Measurements from ENCODE around the gene GLB1L2.
A peak's percentile ranks its signal among the peaks of the same experiment; 100 is the strongest.

Gene GLB1L2

GRCh38 chr11:134360050-134360835 lies 28.5 kb downstream of the GLB1L2 start:
- Histone ChIP-seq H3K27me3 (ENCODE audit: low read depth, low read length) (peaks cover 13% of the 10 kb centered on the region; the same call in 1 of the 2 replicates), H3K36me3 (replicated peaks; ENCODE audit: low read depth, low read length) (no peaks in the 10 kb centered on the region), H3K9me3 (ENCODE audit: insufficient read depth, low read length) (no peaks in the 10 kb centered on the region), H3K4me1 (ENCODE audit: low read length) (peaks cover 4% of the 10 kb centered on the region; the same call in 1 of the 2 replicates), H3K27ac (ENCODE audit: low read length) (no peak overlapping the region), H3K4me2 (ENCODE audit: low read length) (peak overlapping the region; percentile 57), H3K79me2 (ENCODE audit: low read length) (no peaks in the 10 kb centered on the region), H3K4me3 (ENCODE audit: low read length) (no peak overlapping the region), H3K9ac (ENCODE audit: low read length) (no peak overlapping the region), H2AFZ (ENCODE audit: low read depth, low read length) (peak overlapping the region; percentile 84; the same call in 1 of the 2 replicates), H4K20me1 (ENCODE audit: insufficient read depth, low read length) (no peaks in the 10 kb centered on the region)
- TF ChIP-seq CTCF (IDR thresholded peaks at IDR 0.05; ENCODE audit: low read depth, low read length) (peak; percentile 80), EZH2phosphoT487 (IDR thresholded peaks at IDR 0.05; ENCODE audit: low read depth) (no peak)

DNA sequence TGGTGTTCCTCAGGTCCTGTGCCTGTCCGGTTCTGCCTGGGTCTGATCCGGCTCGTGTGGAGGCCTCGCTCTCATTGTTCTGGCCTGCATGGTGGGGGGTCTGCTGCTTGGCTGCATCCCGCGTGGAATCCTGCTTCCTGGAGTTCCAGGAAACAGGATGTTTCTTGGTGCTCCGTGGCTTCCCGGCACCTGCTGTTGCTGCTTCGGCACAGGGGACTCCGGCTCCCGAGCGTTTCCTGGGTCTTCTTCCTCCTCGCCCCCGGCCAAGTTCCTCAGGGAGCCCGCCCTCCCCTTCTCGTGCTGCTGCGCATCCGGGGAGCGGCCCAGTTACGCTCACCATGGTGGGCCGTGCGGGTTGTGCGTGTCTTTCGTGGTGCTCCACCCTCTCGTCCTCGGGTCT lies 29.9 kb downstream of the GLB1L2 start:
- H3K27me3 ChIP-seq (ENCODE audit: low read depth, low read length) = peaks cover 10% of the 10 kb centered on the region; the same call in 1 of the 2 replicates
- no peak overlapping the region for H3K9ac ChIP-seq (ENCODE audit: low read length)
- H3K4me3 ChIP-seq (ENCODE audit: low read length) = no peak overlapping the region
- TF ChIP-seq CTCF (IDR thresholded peaks at IDR 0.05; ENCODE audit: low read depth, low read length) = no peak
- no peak for TF ChIP-seq EZH2phosphoT487 (IDR thresholded peaks at IDR 0.05; ENCODE audit: low read depth)
- no peaks in the 10 kb centered on the region for H4K20me1 ChIP-seq (ENCODE audit: insufficient read depth, low read length)
- no peaks in the 10 kb centered on the region for H3K9me3 ChIP-seq (ENCODE audit: insufficient read depth, low read length)
- no peaks in the 10 kb centered on the region for H3K36me3 ChIP-seq (replicated peaks; ENCODE audit: low read depth, low read length)
- H3K27ac ChIP-seq (ENCODE audit: low read length) = no peak overlapping the region
- no peak overlapping the region for H2AFZ ChIP-seq (ENCODE audit: low read depth, low read length)
- H3K4me2 ChIP-seq (ENCODE audit: low read length) = no peak overlapping the region
- H3K4me1 ChIP-seq (ENCODE audit: low read length) = peaks cover 4% of the 10 kb centered on the region; the same call in 1 of the 2 replicates
- H3K79me2 ChIP-seq (ENCODE audit: low read length) = no peaks in the 10 kb centered on the region

GRCh38 chr11:134362192-134362901 lies 30.6 kb downstream of the GLB1L2 start:
- Histone ChIP-seq H3K4me3 (ENCODE audit: low read length) (no peak overlapping the region), H4K20me1 (ENCODE audit: insufficient read depth, low read length) (no peaks in the 10 kb centered on the region)

More at GRCh38 chr11:134362192-134362901, 30.6 kb downstream of the GLB1L2 start:
- H3K27ac ChIP-seq (ENCODE audit: low read length) = no peak overlapping the region
- H3K9ac ChIP-seq (ENCODE audit: low read length) = no peak overlapping the region
- H3K9me3 ChIP-seq (ENCODE audit: insufficient read depth, low read length) = no peaks in the 10 kb centered on the region
- no peak overlapping the region for H3K4me2 ChIP-seq (ENCODE audit: low read length)
- no peaks in the 10 kb centered on the region for H3K36me3 ChIP-seq (replicated peaks; ENCODE audit: low read depth, low read length)
- H2AFZ ChIP-seq (ENCODE audit: low read depth, low read length) = no peak overlapping the region
- TF ChIP-seq CTCF (IDR thresholded peaks at IDR 0.05; ENCODE audit: low read depth, low read length) = no peak
- TF ChIP-seq EZH2phosphoT487 (IDR thresholded peaks at IDR 0.05; ENCODE audit: low read depth) = no peak
- no peaks in the 10 kb centered on the region for H3K79me2 ChIP-seq (ENCODE audit: low read length)
- H3K27me3 ChIP-seq (ENCODE audit: low read depth, low read length) = peaks cover 15% of the 10 kb centered on the region
- H3K4me1 ChIP-seq (ENCODE audit: low read length) = peaks cover 6% of the 10 kb centered on the region
